Natural killer cell (primary cell): ENCODE results near the gene GUCA2A. TPM values are rescaled to one million over a fixed set of nuclear protein-coding genes. Genes with fewer than 3 reads are reported as not detected.

Source experiments
- ATAC-seq, 3 donors: fragments of 150-1000 bp in 2 of 3; fragments of 200-7000 bp in 1 of 3; cut with Tn5 transposase; 1 replicate in 1 of 3; 2 replicates in 2 of 3; pipeline ENCODE4 v1.10.0; 2021; ENCODE audit warnings: mild to moderate bottlenecking in 2 of 3, moderate library complexity in 2 of 3
- DNase-seq, 2 donors: peaks; one replicate each; pipeline versions ENCODE4 v3.0.0 to v3.0.0-alpha.2; 2013 to 2021; ENCODE audit warnings: mixed read lengths in 1 of 2
- H3K27ac ChIP-seq: one replicate; pipeline ENCODE4 v1.5.1; 2013; ENCODE audit warnings: mild to moderate bottlenecking, low read length
- H3K27me3 ChIP-seq: one replicate; pipeline ENCODE4 v1.6.1; 2013; ENCODE audit warnings: low read length; ENCODE audit not compliant: control insufficient read depth, insufficient read depth
- H3K36me3 ChIP-seq: one replicate; pipeline ENCODE4 v1.6.1; 2013; ENCODE audit warnings: low read length; ENCODE audit not compliant: control insufficient read depth, insufficient read depth
- H3K4me1 ChIP-seq: one replicate; pipeline ENCODE4 v1.6.1; 2013; ENCODE audit warnings: low read length; ENCODE audit not compliant: control insufficient read depth, insufficient read depth
- H3K4me3 ChIP-seq: one replicate; pipeline ENCODE4 v1.5.1; 2013; ENCODE audit warnings: low read length
- H3K9me3 ChIP-seq: one replicate; pipeline ENCODE4 v1.6.1; 2013; ENCODE audit warnings: low read length; ENCODE audit not compliant: control insufficient read depth, insufficient read depth
- H3K27ac Mint-ChIP-seq, 2 donors: one replicate each; pipeline ENCODE4 v1.8.0; 2022; ENCODE audit warnings: mild to moderate bottlenecking in 2 of 2, mixed read lengths in 2 of 2, moderate library complexity in 1 of 2
- H3K27me3 Mint-ChIP-seq, 2 donors: one replicate each; pipeline ENCODE4 v1.8.0; 2022; ENCODE audit warnings: low read depth in 2 of 2, mixed read lengths in 2 of 2
- H3K36me3 Mint-ChIP-seq: one replicate; pipeline ENCODE4 v1.8.0; 2022; ENCODE audit warnings: mixed read lengths
- H3K4me1 Mint-ChIP-seq, 2 donors: one replicate each; pipeline ENCODE4 v1.8.0; 2022; ENCODE audit warnings: mixed read lengths in 2 of 2
- H3K4me3 Mint-ChIP-seq: one replicate; pipeline ENCODE4 v1.8.0; 2022; ENCODE audit warnings: mild to moderate bottlenecking, moderate library complexity, mixed read lengths
- H3K9me3 Mint-ChIP-seq, 2 donors: one replicate each; pipeline ENCODE4 v1.8.0; 2022; ENCODE audit warnings: mixed read lengths in 2 of 2
- CTCF ChIP-seq: fragments of 200-600 bp; IDR thresholded peaks from one replicate; pipeline ENCODE4 v1.8.0; 2022; ENCODE audit warnings: antibody characterized with exemption
- WGBS: methylation state at CpG from one replicate; pipeline ENCODE4 v1.1.7; 2013; ENCODE audit warnings: missing lambda C conversion rate; ENCODE audit not compliant: insufficient coverage; 5-methylcytosine and 5-hydroxymethylcytosine counted together
- intact Hi-C: fragments of 100-400 bp; cut with micrococcal nuclease; formaldehyde crosslinking; loops from one replicate; pipeline ENCODE4 v1.14.2; 2022
- total RNA-seq, 4 donors: library from RNA; stranded (reverse); fragments of 120-200 nt in 1 of 4; gene quantifications; one replicate each; pipeline versions ENCODE4 v1.2.3 to v1.2.4, GENCODE V29; 2013 to 2022

GUCA2A gene
- total RNA-seq, 3 donors from 2014 or later (not counting 1 experiment from before 2014, with no cell fraction given) = not detected

DNA sequence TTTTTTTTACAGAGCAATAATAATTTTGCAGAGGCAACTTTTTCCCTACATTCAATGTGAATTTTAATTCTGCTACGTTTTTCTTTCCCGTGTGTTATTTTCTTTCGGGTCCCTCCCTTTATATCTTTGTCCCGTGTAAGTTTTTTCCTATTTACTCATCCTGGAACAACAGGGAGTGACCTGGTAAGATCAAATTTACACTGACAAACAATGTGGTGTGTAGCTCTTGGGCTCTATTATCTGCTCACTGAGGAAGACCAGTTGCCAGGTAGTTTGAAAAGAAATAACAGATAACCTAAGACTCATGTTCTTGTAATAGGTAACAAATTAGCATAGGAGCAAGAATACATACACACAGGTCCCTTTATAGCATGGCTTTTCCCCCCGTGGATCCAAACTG is 33.7 kb upstream of the GUCA2A start:
- no peaks in the 10 kb centered on the region for H3K27me3 ChIP-seq
- 96% methylated on average over 5 of the region's 5 CpGs for WGBS
- no peaks in the 10 kb centered on the region for H3K27me3 Mint-ChIP-seq
- H3K36me3 ChIP-seq = peaks cover 36% of the 10 kb centered on the region
- DNase-seq = no peak
- H3K27ac ChIP-seq = no peak overlapping the region
- H3K27ac Mint-ChIP-seq = no peak overlapping the region
- H3K4me3 ChIP-seq = no peak overlapping the region
- H3K9me3 Mint-ChIP-seq = peaks cover 5 to 11% of the 10 kb centered on the region in 2 donors
- H3K4me1 ChIP-seq = no peaks in the 10 kb centered on the region
- peaks cover 2% of the 10 kb centered on the region for H3K9me3 ChIP-seq
- H3K36me3 Mint-ChIP-seq = peaks cover 33% of the 10 kb centered on the region
- TF ChIP-seq CTCF = no peak
- no peak overlapping the region for H3K4me3 Mint-ChIP-seq
- ATAC-seq = no peak
- H3K4me1 Mint-ChIP-seq = peaks cover 0 to 5% of the 10 kb centered on the region in 2 donors
- intact Hi-C loops = no loop called here

- Histone ChIP-seq H3K9me3 (no peaks in the 10 kb centered on the region), H3K36me3 (peaks cover 32% of the 10 kb centered on the region), H3K27me3 (no peaks in the 10 kb centered on the region), H3K4me1 (peaks cover 4% of the 10 kb centered on the region), H3K4me3 (no peak overlapping the region), H3K27ac (no peak overlapping the region)
- H3K4me1 Mint-ChIP-seq = peaks cover 16 to 21% of the 10 kb centered on the region in 2 donors
- H3K4me3 Mint-ChIP-seq = no peak overlapping the region
- no peaks in the 10 kb centered on the region for H3K9me3 Mint-ChIP-seq
- intact Hi-C loops = no loop called here
- DNase-seq = no peak
- no peak for TF ChIP-seq CTCF
- H3K27ac Mint-ChIP-seq = no peak overlapping the region
- H3K36me3 Mint-ChIP-seq = peaks cover 10% of the 10 kb centered on the region
- H3K27me3 Mint-ChIP-seq = no peaks in the 10 kb centered on the region
- ATAC-seq = no peak
- WGBS = 89% methylated on average over 2 of the region's 3 CpGs
These were observed 31.3 kb upstream of the GUCA2A start for GRCh38 chr1:42195841-42196240.

DNA sequence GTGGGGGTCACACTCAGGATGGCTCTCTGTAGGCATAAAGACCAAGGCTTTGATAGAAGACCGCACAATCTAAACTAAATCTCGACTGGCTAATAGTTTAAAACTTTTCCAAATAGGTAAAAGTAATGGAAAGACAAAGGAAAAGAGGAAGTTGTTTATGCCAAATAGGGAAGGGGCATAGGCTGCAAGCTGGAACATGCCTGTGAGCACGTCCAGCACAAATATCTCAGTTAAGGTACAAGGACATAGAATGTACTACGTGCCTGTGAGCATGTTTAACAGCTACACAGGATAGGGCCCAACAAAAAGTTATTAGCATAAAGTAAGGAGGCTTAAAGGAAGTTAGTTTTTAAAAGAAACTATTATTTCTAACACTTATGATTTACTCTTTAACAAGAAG is 27.6 kb upstream of the GUCA2A start:
- H3K4me3 Mint-ChIP-seq = peak overlapping the region; percentile 43
- no peak for DNase-seq
- peaks cover 9% of the 10 kb centered on the region for H3K36me3 Mint-ChIP-seq
- no peak for TF ChIP-seq CTCF
- peak overlapping the region; percentile 24 to 78 for H3K27ac Mint-ChIP-seq
- no peaks in the 10 kb centered on the region for H3K9me3 Mint-ChIP-seq
- Histone ChIP-seq H3K27me3 (no peaks in the 10 kb centered on the region), H3K27ac (no peak overlapping the region), H3K36me3 (peaks cover 46% of the 10 kb centered on the region), H3K4me3 (no peak overlapping the region), H3K4me1 (peaks cover 4% of the 10 kb centered on the region), H3K9me3 (no peaks in the 10 kb centered on the region)
- H3K4me1 Mint-ChIP-seq = peaks cover 16 to 27% of the 10 kb centered on the region in 2 donors
- intact Hi-C loops = no loop called here
- WGBS = 95% methylated on average over 4 of the region's 4 CpGs
- ATAC-seq = no peak
- H3K27me3 Mint-ChIP-seq = no peaks in the 10 kb centered on the region

DNA sequence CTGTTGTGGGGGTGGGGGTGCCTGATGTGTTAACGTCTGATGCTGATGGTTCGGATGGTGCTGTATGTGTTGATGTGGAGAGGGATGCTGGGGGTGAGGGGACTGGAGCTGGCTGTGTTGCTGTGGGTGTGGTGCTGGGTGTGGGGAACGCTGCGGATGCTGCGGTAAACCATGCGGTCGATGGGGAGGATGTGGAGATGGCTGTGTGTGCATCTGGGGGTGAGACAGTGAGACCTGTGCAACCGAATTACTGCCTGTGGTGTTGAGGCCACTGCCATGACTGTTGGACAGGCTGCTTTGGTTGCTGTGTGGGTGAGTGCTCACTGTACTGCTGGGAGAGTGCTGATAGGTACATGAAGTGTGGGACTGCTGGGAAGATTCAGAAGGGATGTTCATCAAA is 26.8 kb upstream of the GUCA2A start:
- Mint-ChIP-seq H3K36me3 (peaks cover 9% of the 10 kb centered on the region), H3K27ac (peak overlapping the region; percentile 24 to 78), H3K4me3 (peak overlapping the region; percentile 43), H3K27me3 (no peaks in the 10 kb centered on the region), H3K9me3 (no peaks in the 10 kb centered on the region), H3K4me1 (peaks cover 16 to 27% of the 10 kb centered on the region in 2 donors)
- intact Hi-C loops = no loop called here
- H3K9me3 ChIP-seq = no peaks in the 10 kb centered on the region
- no peak overlapping the region for H3K4me3 ChIP-seq
- ATAC-seq (peak in 1 of 3 donors; percentile 45), DNase-seq (no peak)
- H3K36me3 ChIP-seq = peaks cover 49% of the 10 kb centered on the region
- no peak for TF ChIP-seq CTCF
- H3K4me1 ChIP-seq = peaks cover 4% of the 10 kb centered on the region
- H3K27me3 ChIP-seq = no peaks in the 10 kb centered on the region
- no peak overlapping the region for H3K27ac ChIP-seq
- WGBS = 80% methylated on average over 8 of the region's 8 CpGs
